Vagina (tissue), 2 donors: ENCODE data around the gene BTN2A1.

Experiments
- CTCF ChIP-seq, 3 experiments: fragments of 450-650 bp in 2 of 3; fragments of 200-600 bp in 1 of 3; sonication (generic) in 1 of 3; IDR thresholded peaks; one replicate each; pipeline ENCODE4 v1.5.1; 2017 to 2019; ENCODE audit warnings: antibody characterized with exemption in 3 of 3, mild to moderate bottlenecking in 2 of 3, moderate library complexity in 2 of 3
- POLR2A ChIP-seq, 2 donors: fragments of 450-650 bp; IDR thresholded peaks; one replicate each; pipeline ENCODE4 v1.6.1; 2017; ENCODE audit warnings: antibody characterized with exemption in 2 of 2, mild to moderate bottlenecking in 2 of 2, moderate library complexity in 2 of 2

- TF ChIP-seq CTCF (IDR thresholded peaks at IDR 0.05) (no peak), POLR2A (IDR thresholded peaks at IDR 0.05) (no peak)
Measured at GRCh38 chr6:26457806-26458688, at the start of gene BTN2A1.
